HG03342 (cell line): ENCODE data around the gene FHAD1.
A peak's percentile ranks its signal among the peaks of the same experiment; 100 is the strongest.

Experiments used
- ATAC-seq: cut with Tn5 transposase; IDR thresholded peaks from one replicate; pipeline ENCODE4 v1.9.1; 2021; ENCODE audit warnings: mild to moderate bottlenecking, moderate library complexity; ENCODE audit not compliant: unreplicated experiment

FHAD1 gene

GRCh38 chr1:15343729-15344128 is 96.7 kb downstream of the FHAD1 start:
- ATAC-seq: no peak

GRCh38 chr1:15344380-15344779 is 97.4 kb downstream of the FHAD1 start:
- ATAC-seq: no peak

- no peak for ATAC-seq
These were observed 98.0 kb downstream of the FHAD1 start for GRCh38 chr1:15344800-15345704.

- peak; percentile 83 for ATAC-seq
These were observed 98.8 kb downstream of the FHAD1 start for GRCh38 chr1:15345705-15346345.

GRCh38 chr1:15346346-15347030 is 99.5 kb downstream of the FHAD1 start:
- ATAC-seq: no peak

- no peak for ATAC-seq
These were observed 100.2 kb downstream of the FHAD1 start for GRCh38 chr1:15347182-15347581.

GRCh38 chr1:15348648-15349047 is 101.6 kb downstream of the FHAD1 start:
- no peak for ATAC-seq

- ATAC-seq: no peak
These were observed 102.1 kb downstream of the FHAD1 start for GRCh38 chr1:15349133-15349532.

GRCh38 chr1:15350151-15350550 is 103.1 kb downstream of the FHAD1 start:
- ATAC-seq: no peak

GRCh38 chr1:15350551-15351200 is 103.7 kb downstream of the FHAD1 start:
- ATAC-seq: no peak

- no peak for ATAC-seq
These were observed 104.3 kb downstream of the FHAD1 start for GRCh38 chr1:15351310-15351709.

- no peak for ATAC-seq
These were observed 105.3 kb downstream of the FHAD1 start for GRCh38 chr1:15352128-15352957.

- no peak for ATAC-seq
These were observed 107.0 kb downstream of the FHAD1 start for GRCh38 chr1:15353839-15354579.

- no peak for ATAC-seq
These were observed 107.5 kb downstream of the FHAD1 start for GRCh38 chr1:15354580-15354965.

GRCh38 chr1:15355968-15356625 is 109.1 kb downstream of the FHAD1 start:
- ATAC-seq: no peak

- ATAC-seq: no peak
These were observed 110.7 kb downstream of the FHAD1 start for GRCh38 chr1:15357612-15358207.

- no peak for ATAC-seq
These were observed 111.6 kb downstream of the FHAD1 start for GRCh38 chr1:15358565-15359133.

- no peak for ATAC-seq
These were observed 113.7 kb downstream of the FHAD1 start for GRCh38 chr1:15360700-15361099.
